HL-60 (cell line): ENCODE results near the gene PRICKLE4.

Experiments used
- DNase-seq, 2 experiments: peaks; one replicate each; pipeline ENCODE4 v3.0.0-alpha.2; 2010 to 2020; ENCODE audit warnings: low read depth in 1 of 2, low spot score in 1 of 2
- H3K27ac ChIP-seq: fragments of 250-450 bp; sonication (Bioruptor Pico); replicated peaks from 2 replicates; pipeline ENCODE4 v1.5.1; 2020; ENCODE audit warnings: mild to moderate bottlenecking, moderate library complexity
- H3K27me3 ChIP-seq: fragments of 250-450 bp; sonication (Bioruptor Pico); 2 replicates; pipeline ENCODE4 v1.5.1; 2021; ENCODE audit warnings: mild to moderate bottlenecking, moderate library complexity; ENCODE audit not compliant: insufficient read depth, poor library complexity, severe bottlenecking
- H3K4me3 ChIP-seq: replicated peaks from 2 replicates; pipeline ENCODE4 v1.5.1; 2011; ENCODE audit warnings: mild to moderate bottlenecking, control low read depth, low read length; ENCODE audit not compliant: insufficient read depth
- GABPA ChIP-seq: IDR thresholded peaks from 2 replicates; pipeline ENCODE4 v1.6.1; 2012; ENCODE audit warnings: low read depth
- POLR2AphosphoS5 ChIP-seq: IDR thresholded peaks from 2 replicates; pipeline ENCODE4 v1.6.1; 2012; ENCODE audit warnings: low read depth
- SPI1 ChIP-seq: IDR thresholded peaks from 2 replicates; pipeline ENCODE4 v1.6.1; 2012; ENCODE audit warnings: low read depth, mild to moderate bottlenecking, borderline replicate concordance
- TF ChIP-seq, protein P1 (sequence below): IDR thresholded peaks from one replicate; pipeline ENCODE4 v1.5.1; 2011; ENCODE audit warnings: low read length, control low read depth, inconsistent platforms; ENCODE audit not compliant: insufficient read depth
- TF ChIP-seq, protein P2 (sequence below): IDR thresholded peaks from 2 replicates; pipeline ENCODE4 v1.6.1; 2012; ENCODE audit warnings: low read depth; ENCODE audit not compliant: insufficient replicate concordance

PRICKLE4 gene

DNA sequence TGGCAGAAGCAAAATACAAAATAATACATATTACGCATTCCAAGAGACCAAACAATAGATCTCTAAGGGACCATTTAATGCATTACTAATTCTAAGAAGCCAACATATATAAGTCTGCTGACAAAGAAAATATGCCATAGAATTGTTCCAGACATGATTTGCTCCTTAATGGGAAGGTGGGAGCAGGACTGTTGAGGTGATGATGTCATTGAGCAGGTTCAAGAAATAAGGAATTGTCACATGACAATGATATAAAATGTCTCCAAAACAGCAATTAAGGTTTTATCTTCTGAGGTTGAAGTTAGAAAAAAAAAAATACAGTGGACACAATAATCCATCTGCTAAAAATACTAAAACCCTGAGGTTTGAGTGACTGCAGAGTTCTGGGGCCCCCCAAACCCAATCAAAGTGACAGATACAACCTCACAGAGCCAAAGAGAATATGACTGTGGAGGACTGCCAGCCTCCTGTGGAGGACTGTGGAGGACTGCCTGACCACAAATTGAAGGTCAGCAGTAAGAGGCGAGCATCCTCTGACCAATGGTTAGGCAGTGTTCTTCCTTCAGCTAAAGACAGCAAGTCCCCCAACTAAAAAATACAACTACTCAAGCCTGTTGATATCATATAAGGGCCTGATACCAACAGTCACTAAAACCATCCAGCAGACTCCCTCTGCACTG lies 45.9 kb downstream of the PRICKLE4 start:
- Histone ChIP-seq H3K4me3 (no peak overlapping the region), H3K27ac (no peak overlapping the region), H3K27me3 (no peaks in the 10 kb centered on the region)
- DNase-seq = no peak
- no peak for TF ChIP-seq POLR2AphosphoS5
- TF ChIP-seq GABPA = no peak
- no peak for TF ChIP-seq SPI1
- TF ChIP-seq, protein P1, sequence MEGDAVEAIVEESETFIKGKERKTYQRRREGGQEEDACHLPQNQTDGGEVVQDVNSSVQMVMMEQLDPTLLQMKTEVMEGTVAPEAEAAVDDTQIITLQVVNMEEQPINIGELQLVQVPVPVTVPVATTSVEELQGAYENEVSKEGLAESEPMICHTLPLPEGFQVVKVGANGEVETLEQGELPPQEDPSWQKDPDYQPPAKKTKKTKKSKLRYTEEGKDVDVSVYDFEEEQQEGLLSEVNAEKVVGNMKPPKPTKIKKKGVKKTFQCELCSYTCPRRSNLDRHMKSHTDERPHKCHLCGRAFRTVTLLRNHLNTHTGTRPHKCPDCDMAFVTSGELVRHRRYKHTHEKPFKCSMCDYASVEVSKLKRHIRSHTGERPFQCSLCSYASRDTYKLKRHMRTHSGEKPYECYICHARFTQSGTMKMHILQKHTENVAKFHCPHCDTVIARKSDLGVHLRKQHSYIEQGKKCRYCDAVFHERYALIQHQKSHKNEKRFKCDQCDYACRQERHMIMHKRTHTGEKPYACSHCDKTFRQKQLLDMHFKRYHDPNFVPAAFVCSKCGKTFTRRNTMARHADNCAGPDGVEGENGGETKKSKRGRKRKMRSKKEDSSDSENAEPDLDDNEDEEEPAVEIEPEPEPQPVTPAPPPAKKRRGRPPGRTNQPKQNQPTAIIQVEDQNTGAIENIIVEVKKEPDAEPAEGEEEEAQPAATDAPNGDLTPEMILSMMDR = no peak
- TF ChIP-seq, protein P2, sequence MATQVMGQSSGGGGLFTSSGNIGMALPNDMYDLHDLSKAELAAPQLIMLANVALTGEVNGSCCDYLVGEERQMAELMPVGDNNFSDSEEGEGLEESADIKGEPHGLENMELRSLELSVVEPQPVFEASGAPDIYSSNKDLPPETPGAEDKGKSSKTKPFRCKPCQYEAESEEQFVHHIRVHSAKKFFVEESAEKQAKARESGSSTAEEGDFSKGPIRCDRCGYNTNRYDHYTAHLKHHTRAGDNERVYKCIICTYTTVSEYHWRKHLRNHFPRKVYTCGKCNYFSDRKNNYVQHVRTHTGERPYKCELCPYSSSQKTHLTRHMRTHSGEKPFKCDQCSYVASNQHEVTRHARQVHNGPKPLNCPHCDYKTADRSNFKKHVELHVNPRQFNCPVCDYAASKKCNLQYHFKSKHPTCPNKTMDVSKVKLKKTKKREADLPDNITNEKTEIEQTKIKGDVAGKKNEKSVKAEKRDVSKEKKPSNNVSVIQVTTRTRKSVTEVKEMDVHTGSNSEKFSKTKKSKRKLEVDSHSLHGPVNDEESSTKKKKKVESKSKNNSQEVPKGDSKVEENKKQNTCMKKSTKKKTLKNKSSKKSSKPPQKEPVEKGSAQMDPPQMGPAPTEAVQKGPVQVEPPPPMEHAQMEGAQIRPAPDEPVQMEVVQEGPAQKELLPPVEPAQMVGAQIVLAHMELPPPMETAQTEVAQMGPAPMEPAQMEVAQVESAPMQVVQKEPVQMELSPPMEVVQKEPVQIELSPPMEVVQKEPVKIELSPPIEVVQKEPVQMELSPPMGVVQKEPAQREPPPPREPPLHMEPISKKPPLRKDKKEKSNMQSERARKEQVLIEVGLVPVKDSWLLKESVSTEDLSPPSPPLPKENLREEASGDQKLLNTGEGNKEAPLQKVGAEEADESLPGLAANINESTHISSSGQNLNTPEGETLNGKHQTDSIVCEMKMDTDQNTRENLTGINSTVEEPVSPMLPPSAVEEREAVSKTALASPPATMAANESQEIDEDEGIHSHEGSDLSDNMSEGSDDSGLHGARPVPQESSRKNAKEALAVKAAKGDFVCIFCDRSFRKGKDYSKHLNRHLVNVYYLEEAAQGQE = no peak

DNA sequence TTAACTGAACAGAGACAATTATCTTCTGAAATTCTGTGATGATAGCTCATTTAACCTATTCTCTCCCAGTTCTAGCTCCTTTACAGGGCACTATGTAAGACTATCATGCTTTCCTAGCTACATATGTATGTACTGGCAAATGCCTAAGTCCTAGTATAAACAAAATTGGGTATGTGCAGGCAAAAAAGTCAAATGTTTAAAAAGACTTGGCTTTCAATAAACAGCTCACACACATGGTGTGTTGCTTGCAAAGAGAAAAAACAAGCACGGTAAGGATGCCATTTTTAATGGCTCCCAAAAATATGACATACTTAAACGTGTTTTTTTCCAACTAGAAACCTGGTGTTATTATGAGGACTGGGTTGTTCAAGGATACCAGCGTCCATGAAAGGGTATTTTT lies 51.7 kb downstream of the PRICKLE4 start:
- DNase-seq = no peak
- no peak overlapping the region for H3K4me3 ChIP-seq
- no peak overlapping the region for H3K27ac ChIP-seq
- H3K27me3 ChIP-seq = no peaks in the 10 kb centered on the region
- no peak for TF ChIP-seq POLR2AphosphoS5
- TF ChIP-seq, protein P1 = no peak
- TF ChIP-seq GABPA = no peak
- TF ChIP-seq, protein P2 = no peak
- TF ChIP-seq SPI1 = no peak

DNA sequence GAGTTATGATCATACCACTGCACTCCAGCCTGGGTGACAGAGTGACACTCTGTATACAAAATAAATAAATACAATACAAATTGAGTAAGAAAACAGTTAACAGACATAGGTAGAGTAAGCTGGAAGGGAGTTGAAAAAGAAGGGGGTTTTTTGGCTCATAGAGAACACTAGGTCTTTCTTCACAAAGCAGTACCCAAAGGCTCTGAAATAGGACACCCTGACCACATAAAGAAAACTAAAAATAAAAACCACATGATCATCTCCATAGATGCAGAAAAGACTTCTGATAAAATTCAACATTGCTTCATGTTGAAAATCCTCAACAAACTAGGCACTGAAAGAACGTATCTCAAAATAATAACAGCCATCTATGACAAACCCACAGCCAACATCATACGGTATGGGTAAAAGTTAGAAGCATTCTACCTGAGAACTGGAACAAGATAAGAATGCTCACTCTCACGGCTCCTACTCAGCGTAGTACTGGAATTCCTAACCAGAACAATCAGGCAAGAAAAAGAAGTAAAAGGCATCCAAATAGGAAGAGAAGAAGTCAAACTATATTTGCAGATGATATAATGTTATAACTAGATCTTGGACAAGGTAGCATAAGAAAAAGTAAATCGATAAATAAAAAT lies 55.6 kb downstream of the PRICKLE4 start:
- no peak overlapping the region for H3K4me3 ChIP-seq
- TF ChIP-seq SPI1 = no peak
- TF ChIP-seq, protein P2 = no peak
- TF ChIP-seq GABPA = no peak
- TF ChIP-seq, protein P1 = no peak
- no peak for TF ChIP-seq POLR2AphosphoS5
- no peak overlapping the region for H3K27ac ChIP-seq
- H3K27me3 ChIP-seq = no peaks in the 10 kb centered on the region
- no peak for DNase-seq
